HG02840 (cell line): ENCODE data around the gene CPNE4.
"Not testable (repeated sequence)": the region's sequence is repeated elsewhere in the genome, so short reads cannot be mapped to it uniquely, and the experiment has no call there.

ENCODE experiments used
- ATAC-seq: cut with Tn5 transposase; IDR thresholded peaks from one replicate; pipeline ENCODE4 v1.9.1; 2021; ENCODE audit warnings: mild to moderate bottlenecking, moderate library complexity, moderate number of reproducible peaks; ENCODE audit not compliant: unreplicated experiment, low FRiP score

CPNE4 gene

DNA sequence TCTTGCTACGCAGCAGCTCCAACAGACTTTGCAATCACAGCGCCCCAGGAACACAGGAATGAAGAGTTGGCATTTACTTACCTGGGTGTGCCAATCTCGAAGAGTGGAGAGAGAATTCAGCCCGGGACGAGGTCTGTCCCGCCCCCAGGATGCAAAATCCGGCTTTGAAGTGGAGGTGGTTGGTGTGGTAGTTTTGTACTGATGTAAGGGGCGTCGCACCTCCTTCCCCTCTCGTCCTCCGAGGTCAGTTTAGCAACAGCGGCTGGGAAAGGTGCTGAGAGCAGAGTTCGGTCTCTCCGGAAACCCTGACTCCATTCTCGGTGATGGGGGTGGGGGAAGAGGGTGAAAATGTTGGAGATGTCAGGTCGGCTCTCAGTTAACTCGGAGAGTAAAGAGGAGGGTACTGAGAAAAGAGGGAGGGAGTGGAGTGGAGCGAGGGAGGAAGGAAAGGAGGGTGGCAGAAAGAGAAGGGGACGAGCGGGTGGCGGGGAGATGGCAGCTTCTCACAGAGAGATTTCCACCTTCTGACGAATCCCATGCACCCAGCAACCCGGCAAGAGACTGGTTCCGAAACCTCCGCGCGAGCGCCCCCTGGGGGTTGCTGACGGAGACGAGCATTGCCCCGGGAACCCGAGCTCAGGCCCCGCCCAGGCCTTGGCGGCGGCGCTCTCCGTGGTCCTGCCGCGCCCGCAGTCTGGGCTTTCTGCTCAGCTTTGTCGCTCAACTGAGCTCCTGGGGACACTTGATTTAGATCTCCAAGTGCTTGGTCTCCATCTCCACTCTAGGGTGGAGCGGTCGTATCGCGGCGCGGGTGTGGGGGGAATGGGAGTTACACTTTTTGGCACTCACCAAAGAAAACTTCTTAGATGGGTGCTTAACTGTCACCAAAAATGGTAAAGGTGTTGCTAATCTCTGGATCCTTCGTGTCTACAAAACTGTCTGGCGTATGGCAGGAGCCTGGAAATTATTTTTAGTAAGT lies at the start of gene CPNE4:
Gene CPNE4 (minus strand): TSS at position 529 of the 979 bp plus-strand sequence.
- ATAC-seq, result no peak

DNA sequence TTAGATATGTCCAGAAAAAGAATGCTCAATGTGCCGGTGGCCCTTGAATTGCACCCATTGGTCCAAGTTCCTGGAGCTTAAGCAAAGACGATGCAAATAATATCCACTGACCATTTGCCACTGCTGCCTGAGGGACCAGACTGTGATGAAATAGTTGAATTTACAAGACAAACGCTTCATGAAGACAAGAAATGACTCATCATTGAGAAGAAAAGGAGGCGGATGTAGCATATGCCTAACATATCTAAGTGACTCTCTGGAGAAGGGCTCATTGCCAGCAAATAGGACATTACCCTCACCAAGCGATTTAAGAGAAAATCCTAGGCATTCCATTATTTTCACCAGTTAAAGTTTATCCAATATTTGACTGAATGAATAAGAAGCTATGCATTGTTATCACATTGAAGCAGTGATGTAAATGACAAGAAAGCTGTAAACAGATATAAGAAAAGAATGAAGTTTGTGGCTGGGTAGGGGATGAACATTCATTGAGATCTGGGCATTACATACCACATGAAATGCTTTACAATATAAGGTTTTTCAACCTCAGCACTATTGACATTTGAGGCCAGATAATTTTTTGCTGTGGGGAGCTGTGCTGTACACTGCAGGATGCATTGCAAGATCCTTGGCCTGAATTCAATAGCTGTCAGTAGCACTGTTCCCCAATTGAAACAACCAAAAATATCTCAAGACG lies 48.9 kb upstream of the CPNE4 start:
- ATAC-seq, result no peak

DNA sequence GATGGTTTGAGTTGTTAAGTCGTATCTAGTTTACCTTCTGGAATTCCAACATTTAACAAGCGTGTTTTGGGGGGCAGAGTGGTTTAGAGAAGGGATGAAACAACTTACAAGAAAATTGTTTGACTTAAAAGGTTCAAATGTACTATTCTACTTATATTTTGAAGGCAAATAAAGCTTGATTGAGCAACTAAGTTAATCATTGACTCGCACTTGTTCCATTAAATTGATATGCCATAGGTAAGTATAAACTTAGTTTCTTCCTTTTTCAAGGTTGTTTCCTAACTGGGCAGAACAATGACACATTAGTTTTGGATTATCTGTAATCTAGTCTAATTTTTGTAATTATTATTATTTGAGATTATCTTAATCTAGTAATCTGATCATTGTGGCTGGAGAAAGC lies 48.3 kb upstream of the CPNE4 start:
- ATAC-seq, result no peak

DNA sequence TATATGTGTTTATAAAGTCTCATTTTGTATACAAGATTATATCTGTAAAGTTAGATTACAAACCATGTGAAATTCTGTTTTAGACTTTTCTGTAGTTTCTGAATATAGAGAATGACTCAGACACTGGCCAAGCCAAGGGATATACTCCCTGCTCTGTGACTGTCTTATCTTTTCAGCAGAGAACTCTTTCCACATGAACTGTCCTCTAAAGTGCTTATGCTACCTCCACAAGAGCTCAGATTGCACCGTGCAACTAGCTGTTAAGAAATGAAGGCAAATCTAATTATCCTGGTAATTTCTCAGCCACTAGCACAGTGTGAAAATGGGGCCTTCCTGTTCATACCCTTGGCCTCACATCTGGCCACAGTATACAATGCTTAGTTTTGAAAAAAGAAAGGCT lies 44.3 kb upstream of the CPNE4 start:
- ATAC-seq, result no peak

DNA sequence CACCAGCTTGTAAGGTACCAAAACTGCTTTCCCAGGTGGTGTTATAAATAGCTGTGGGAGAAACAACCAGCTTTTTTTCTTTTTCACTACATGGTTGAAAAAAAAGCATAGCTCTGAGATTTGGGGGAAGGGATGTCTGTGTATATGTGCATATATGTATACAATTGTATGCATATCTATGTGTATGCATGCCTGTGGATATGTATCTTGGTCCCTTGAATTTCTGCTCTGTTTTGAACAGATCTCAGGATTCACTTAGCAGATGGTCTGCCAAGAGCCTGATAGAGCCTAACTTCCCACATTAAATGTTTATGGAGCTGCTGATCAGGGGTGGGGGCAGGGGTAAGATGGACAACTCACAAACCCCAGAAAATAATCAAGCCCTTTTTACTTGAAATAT lies 39.0 kb upstream of the CPNE4 start:
- ATAC-seq, result no peak

DNA sequence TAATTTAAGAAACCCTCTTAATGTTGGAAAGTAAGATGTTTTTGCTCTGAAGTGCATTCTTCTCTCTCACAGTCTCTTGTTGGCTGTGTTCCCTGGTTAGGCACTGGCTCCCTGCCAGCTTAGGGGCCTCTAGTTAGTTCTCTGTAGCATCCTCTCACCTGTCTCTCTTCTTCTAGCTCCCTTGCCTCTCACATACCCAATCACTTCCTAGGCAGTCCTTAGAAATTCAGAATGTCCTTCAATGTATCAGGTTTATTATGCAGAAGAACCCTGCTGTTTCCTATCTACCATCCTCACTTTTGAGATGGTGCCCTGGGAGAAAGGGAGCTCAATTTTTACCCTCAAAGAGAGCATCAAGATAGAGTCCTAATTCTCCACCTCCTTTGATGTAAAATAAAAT lies 36.2 kb upstream of the CPNE4 start:
- ATAC-seq, result no peak

DNA sequence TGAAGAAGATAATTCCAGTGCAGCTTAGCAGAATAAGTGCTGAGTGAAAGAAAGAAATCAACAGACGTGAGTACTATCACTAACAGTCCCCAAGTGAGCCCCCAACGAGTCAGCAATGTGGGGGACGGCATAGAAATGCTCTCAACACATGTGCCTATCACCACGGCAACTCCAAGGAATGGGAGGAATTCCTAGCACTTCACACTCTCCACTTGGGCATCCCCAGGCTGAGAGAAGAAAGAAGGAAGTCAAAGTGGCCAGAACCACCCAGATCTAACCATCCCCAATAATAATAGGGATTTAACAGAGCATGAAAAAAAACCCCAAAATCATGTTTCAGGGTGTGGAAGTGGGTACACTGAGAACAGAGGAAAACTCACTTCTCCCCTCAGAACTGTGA lies 29.3 kb upstream of the CPNE4 start:
- ATAC-seq, result no peak

DNA sequence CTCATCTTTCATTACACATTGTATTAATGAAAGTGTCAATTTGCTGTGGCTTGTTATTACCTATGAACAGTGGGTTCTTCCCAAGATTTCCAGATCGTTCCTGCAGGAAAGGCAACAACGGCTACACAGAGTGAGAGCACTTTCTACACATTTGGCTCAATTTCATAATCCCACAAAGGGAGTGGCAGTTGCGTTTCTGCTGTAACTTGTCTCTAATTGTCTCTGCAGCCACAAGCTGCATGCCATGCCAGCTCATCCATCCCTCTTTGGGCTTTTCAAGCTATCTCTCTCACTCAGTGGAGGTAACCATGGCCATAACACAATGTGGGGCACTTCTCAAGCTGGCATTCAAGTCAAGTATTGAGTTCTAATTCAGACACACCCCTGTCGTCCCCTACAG lies 27.7 kb upstream of the CPNE4 start:
- ATAC-seq, result no peak

DNA sequence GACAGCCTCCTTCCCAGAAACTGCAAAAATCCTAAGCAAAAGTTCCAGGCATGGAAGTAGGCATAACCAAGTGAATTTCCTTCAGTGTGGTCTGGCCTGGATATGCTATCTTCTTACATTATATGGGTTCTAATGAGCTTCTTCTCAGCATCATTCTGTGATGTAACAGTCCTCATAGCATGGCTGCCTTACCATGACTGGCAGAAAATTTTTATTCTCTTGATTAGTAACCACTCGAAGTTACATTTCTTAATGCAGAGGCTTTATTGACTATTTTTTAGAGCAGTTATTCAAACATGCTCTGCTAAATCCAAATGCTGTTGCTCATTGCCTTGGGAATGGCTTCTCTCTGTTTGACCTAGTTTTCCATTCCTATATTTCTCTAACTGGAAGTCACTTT lies 21.1 kb upstream of the CPNE4 start:
- ATAC-seq, result no peak

DNA sequence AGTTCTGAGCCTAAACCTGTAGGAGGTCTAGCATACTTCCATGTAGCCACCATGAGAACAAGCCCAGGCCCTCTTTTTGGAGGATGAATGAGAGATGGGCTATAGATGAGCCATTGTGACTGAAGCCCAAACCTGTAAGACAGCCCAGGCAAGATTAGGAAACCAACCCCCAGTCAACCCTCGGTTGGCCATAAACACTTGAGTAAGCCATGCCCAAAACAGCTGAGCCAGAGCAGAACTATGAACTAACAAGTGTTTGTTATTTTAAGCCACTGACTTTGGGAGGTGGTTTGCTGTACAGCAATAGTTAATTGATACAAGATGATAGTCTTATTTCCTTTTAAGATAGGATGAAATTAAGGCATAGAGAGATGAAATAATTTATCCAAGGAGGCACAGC lies 12.4 kb upstream of the CPNE4 start:
- ATAC-seq, result no peak

DNA sequence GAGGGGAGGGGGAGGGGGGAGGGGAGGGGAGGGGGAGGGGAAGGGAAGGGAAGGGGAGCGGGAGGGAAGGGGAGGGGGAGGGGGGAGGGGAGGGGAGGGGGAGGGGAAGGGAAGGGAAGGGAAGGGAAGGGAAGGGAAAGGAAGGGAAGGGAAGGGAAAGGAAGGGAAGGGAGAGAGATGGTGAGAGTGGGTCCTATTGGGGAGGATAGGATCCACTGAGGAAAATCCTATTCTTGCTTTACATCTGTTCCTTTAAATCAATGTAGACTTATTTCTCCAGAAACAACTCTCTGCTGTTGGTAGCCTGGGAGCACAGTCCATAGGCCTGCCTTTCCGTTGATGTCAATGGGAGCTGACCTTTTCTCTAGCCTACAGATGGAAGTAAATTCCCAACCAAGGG lies 10.1 kb upstream of the CPNE4 start:
- not testable (repeated sequence) for ATAC-seq

DNA sequence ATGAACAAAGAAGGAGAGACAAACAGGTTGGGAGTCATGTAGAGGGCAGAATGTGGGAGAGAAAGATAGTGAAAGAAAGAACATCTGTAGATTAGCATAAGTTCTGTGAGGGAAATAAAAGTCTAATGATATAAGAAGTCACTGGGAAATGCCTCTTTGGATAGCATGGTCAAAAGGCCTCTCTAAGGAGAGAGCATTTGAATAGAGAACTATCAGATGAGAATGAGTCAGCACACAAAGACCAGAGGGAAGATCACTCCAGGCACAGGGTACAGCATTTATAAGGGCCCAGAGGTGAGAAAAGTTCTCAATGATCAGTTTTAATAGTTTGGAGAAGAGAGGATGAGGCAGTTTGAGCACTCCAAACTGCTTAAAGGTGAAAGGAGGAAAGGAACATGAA lies 7.9 kb upstream of the CPNE4 start:
- ATAC-seq, result no peak

DNA sequence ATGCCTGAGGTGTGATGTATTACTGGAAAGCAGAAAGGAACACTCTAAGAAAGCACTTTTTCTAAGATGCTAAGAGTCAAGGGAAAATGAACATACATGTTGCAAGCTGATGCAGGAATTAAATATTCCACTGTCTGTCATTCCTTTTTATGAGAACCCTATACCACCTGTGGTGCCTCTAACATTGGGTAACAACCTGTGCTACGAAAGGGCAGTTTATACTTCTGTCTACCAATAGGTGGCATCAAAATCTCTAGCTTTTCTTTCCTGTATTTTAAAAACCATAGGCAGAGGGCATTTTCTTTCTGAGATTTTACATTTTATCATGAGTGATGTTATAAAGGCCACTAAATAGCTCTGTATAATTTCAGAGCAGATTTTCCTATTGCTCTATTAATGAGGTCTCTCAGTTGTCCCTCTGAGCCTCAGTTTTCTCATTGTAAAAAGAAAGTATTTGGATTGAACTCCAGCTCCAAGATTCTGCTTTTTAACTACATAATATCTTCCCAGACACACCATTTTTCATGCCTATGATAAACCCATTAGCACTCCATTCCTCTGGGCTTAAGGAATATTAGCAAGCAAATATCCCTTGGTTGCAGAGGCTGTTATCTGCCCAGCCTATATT lies 3.5 kb upstream of the CPNE4 start:
- ATAC-seq, result no peak

DNA sequence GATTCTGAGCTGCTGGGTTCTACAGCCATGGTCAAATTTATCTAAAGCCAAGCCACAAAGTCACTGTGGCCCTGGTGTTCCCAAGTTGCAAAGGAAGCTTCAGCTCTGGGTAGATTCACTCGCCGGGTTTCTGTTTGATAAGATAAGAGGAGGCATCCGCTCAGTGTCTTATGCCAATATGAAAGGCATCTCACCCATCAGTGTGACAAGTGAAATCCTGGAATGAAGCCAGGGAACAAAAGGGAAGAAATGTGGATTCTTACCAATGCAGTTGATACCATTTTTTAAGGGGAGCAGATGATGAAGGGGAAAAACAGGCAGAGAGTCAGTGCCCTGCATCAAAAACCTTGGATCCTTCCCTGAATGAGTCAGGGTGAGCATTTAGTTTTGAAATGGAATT lies 2.8 kb upstream of the CPNE4 start:
- ATAC-seq, result no peak

DNA sequence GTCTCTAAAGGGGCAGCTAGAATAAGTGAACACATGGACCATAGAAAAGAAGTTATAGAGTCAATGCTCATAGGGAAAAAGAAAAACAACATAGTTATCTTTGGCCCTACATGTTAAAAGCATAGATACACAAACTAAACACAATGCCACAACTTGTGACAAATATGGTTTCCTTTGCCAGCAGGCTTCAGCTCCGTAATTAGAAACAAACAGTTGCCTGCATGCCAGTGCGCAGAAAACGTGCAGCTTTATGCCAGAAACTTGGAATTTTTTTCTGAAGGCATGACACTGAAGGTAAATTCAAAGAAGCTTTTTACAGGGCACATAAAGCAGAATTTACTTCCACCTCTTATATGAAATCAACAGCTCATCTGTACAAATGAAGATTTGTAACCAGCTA lies 2.2 kb upstream of the CPNE4 start:
- no peak for ATAC-seq

DNA sequence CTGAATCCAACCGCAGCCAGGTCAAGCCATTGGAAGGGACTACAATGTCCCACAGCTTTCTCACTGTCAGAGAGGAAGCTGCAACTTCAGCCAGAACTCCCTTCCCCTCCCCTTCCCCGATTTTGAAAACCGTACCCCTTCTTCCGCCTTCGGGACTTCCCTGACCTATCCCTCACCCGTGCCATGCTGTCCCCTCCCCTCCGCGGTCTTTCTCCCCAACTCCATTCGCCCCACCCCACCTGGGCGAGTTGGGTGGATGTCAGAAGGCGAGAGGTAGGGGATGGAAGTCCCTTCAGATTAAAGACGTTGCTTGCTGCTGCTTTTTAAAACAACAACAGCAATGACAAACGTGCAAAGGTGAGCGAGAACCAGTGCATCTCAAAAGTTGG lies 723 bp downstream of the CPNE4 start:
- ATAC-seq, result no peak

DNA sequence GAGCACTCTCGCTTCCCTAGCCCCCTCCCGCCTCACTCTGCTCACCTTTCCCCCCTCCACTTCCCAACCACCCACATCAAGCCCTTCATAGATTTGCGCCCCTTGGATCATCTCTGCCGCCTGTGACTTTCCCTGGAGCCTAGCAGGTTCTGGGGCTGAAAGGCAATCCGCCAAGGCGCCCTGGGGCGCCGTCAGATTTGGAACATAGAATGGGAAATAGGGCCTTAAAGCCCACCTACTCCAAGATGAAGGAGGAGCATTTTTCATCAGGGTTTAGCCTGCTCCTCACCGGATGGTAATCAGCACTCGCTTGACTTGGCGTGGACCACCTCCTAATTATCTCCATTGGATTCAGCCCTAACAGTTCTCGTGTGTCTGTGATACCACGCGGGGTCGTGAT lies 1.3 kb downstream of the CPNE4 start:
- ATAC-seq, result no peak

DNA sequence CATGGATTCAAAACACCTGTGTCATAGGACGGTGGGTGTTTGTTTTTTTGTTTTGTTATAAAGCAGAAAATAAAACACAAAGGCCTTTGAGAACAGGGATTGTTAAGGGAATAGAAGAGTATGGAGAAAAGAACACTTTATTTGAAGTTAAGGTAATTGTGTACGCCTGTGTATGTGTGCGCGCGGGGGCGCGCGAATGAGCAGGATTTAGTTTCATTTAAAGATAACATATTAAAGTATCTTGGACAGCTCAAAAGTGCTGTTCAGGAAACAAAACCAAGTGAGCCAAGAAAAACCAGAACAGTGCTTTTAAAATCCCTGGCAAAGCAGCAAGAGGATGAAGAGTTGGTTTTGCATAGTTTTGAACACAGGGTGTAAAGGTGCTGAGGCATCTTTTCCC lies 1.9 kb downstream of the CPNE4 start:
- no peak for ATAC-seq

DNA sequence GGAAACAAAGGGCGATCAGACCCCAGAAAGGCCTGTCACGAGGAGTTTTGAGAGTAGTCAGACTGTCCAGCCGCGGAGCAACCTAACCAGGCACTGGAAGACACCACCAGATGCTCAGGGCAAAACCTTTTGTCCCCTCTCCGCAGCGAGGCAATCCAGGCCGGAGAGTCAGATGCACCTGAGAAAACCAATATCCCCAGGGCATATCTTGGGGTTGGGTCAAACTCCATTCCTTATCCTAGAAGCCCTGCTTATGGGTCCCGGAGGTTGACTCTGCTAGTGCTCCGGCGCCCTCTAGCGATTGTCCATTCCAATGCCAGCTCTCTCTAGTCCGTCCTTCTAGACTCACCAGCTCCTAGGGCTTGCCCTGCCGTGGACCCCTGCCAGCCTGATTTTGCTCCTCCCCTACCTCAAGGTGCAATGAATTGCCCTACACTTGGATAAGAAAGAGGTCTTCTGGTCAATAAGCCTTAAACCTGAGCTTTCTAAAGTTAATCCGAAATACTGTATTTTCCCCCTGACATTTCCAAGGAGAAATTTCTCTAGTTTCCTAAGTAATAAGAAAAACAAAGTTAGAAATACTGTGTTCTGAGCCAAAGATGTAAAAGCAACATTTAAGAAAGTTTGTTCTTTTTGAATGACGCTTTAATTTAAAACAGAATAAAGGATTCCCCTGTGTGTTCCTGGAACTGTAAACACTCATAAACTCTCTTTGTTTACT lies 5.5 kb downstream of the CPNE4 start:
- peak; percentile 79 for ATAC-seq

DNA sequence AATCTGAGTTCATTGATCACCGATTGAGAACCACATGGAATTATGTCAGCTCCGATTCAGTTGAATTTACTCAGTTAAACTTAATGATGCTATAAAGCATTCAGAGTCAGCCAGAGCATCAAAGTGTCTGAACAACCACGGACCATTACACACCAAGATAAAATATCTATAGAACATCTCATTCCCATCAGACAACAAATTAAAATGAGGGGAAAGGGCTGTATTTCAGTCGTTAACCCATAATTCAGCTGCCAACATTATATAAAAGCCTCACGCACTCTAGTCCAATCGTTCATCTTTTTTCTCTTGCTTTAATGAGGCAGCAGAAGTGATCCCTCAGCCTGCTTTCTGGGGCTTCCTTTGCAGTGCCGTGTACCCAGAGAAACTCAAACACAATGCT lies 11.9 kb downstream of the CPNE4 start:
- ATAC-seq, result no peak

DNA sequence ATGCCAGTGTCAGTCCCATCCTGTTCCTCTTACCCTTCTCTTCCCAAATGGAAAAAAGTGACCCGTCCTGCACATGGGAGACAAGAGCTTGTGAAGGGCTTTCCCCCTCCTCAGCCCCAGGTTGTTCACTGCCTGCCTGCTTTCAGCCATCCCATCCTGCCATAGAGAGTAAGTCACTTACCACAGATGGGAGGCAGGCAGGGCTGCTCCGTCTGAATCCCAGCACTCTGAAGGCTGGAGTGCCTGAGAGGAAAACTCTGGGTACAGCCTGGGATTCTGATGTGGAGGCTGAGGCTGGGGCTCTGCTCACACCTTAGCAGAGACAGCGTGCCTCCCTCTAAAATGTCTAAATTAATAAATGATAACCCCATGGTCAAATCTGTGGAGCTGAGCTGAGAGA lies 14.8 kb downstream of the CPNE4 start:
- ATAC-seq, result no peak
